ENCODE results near the gene CITED4.

The CITED4 gene

DNA sequence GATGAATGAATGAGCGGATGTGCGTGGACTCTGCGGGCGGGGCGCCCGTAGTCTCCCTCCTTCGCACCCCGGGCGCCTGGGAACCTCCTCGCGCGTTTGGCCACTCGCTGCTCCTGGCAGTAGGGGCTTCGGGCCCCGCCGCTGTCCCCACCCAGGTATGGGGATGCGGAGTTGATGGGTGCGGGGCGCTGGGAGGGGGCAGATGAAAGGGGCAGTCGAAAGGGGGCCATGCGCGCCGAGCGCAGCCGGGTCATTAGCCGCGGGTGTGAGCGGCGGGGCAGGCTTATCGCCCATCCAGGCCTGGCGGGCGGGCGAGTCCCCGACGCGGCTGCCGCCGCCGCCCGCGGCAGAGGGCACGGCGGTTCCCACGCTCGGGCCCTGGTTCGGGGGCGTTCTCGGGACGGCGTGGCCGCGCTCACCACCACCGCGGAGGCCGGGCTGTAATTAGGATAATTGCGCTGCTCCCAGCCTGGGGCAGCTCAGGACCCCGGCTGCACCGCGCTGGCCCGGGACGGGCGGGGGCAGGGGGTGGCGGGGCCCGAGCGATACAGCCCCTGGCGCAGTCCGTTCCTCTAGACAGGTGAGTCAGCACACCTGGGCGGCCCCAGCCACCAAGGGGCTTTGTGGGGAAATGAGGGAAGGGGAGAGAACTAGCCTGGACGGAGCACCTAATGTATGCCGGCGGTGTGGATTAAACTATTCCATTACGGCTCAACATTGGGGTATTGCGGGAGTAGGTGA, 22.1 kb upstream of the CITED4 start:
- no peak for DNase-seq

DNA sequence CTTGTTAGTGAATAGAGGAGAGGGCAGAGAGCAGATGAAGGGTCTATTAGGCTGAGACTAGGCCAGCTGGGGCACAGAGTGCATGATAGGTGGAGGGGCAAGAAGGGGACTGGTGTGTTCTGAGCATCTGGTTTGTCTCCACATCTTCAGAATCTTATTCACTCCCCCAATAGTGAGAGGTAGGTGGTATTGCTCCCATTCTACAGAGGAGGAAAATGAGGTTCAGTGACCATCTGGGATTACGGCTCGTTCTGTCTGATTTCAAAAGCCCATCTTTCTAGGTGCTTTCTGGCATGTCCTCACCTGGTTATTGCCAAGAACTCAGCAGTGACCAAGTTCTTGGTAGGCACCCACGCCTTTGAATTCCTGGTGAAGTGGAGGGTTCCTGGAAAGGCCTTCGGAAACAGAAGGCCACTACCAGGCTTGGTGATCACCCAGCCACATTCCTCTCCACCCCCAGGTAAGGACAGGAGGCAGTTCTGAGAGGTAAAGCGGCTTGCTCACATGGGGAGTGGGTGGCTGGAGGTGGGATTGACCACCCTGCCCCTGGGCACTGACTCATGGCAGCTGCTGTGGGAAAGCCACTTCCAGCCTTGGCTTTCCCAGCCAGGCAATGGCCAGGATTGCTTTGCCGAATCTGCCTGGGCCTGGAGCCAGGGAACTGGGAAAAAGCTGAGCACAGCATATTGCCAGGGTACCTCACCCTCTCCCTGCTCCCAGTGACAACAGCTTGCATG, 18.8 kb upstream of the CITED4 start:
- no peak for DNase-seq

- DNase-seq = no peak
These were observed 17.5 kb upstream of the CITED4 start for GRCh38 chr1:40879482-40880175.

GRCh38 chr1:40878906-40879305, 16.7 kb upstream of the CITED4 start:
- DNase-seq = no peak

DNA sequence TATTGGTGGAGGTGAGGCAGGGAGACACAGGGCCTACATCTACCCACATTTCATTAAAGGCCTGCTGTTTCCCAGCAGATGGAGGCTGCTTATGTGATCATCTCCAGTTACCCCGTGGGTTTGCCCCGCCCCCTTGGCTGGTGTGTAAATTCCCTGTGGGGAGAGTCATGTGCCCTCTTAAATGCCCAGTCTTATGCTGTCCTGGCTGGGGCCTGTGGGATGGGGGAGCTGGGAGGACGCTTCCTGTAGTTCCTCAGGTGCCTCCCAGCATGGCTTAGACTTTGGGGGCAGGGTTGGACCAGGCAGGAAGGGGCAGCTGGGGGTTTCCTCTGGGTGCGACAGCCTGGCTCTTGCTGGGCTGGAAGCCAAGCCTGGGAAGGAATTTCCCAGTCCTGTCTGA, 15.5 kb upstream of the CITED4 start:
- DNase-seq = no peak

GRCh38 chr1:40876891-40877290, 14.7 kb upstream of the CITED4 start:
- no peak for DNase-seq

DNA sequence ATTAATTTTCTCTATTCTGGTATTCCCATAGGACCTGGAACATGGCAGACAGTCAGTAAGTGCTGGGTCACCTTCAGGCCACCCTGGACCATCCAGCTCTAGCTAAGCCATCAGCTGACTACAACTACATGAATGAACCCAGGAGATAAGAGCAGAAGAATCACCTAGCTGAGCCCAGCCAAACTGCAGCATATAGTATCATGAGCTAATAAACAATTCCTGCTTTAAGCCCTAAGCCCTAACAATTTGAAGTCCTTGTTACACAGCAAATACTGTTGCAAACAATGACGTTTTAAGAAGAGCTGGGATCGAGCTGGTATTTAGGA, 14.2 kb upstream of the CITED4 start:
- no peak for DNase-seq

- DNase-seq = no peak
These were observed 11.8 kb upstream of the CITED4 start for GRCh38 chr1:40873863-40874472.

DNA sequence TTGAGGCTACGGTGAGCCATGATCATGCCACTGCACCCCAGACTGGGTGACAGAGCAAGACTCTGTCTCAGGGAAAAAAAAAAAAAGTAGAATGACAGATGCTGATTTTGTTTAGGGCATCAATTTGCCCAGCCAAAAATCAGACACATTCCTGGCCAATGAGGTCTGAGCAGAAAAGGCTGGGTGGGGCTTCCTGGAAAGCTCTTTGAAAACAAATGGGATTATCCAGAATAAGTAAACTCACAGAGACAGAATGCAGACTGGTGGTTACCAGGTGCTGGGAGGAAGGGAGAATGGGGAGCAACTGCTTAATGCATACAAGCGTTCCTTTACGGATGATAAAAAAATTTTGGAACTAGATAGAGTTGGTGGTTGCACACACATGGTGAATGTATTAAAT, 10.1 kb upstream of the CITED4 start:
- DNase-seq = no peak

DNA sequence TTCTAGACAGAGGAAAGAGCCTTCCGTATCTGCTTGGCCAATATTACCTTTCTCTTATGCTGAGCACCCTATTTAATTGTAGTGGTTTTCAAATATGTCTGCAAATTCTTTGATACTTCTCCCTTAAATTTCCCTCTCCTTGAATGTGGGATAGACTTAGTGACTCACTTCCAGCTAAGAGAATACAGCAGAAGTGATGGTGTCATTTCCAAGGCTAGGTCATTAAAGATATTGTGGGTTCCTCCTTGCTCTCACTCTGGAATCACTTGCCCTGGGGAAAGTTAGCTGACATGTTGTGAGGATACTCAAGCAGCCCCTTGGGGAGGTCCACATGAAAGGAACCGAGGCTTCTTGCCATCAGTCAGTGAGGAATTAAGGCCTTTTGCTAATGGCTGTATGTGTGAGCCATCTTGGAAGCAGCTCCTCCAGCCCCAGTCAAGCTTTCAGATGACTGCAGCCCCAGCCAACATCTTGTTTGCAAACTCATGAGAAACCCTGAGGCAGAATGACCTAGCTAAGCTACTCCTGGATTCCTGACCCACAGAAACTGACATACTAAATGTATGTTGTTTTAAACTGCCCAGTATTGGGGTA, 8.1 kb upstream of the CITED4 start:
- no peak for DNase-seq

GRCh38 chr1:40868051-40868723, 6.0 kb upstream of the CITED4 start:
- DNase-seq = no peak

GRCh38 chr1:40861224-40862003, 749 bp downstream of the CITED4 start:
- no peak for DNase-seq

DNA sequence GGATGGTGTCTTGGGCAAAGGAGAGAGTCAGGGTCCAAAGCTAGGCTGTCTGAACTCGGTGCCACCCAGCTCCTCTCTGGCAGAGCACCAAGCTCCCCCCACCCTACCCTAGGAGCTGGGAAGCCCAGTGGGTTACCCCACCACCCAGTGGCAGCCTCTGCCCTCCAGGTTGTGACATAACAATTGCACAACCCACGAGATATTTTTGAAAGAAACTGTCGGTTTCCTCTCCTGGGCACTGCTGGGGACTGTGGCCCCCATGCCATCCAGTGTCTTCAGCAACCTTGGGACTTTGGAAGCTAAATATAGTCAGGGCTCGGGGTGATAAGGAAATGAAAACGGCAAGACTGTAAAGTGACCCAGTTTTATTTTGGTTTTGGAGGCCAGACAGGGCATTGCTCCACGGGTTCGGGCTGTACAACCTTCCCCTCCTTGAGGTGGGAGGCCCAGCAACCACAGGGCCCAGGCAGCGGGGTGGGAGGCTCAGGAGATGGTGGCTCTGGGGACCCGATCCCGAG, 1.4 kb downstream of the CITED4 start:
- DNase-seq = no peak

GRCh38 chr1:40858856-40859416, 3.2 kb downstream of the CITED4 start:
- DNase-seq = no peak

- no peak for DNase-seq
These were observed 4.4 kb downstream of the CITED4 start for GRCh38 chr1:40857737-40858136.

- DNase-seq = no peak
These were observed 5.4 kb downstream of the CITED4 start for GRCh38 chr1:40856656-40857302.

DNA sequence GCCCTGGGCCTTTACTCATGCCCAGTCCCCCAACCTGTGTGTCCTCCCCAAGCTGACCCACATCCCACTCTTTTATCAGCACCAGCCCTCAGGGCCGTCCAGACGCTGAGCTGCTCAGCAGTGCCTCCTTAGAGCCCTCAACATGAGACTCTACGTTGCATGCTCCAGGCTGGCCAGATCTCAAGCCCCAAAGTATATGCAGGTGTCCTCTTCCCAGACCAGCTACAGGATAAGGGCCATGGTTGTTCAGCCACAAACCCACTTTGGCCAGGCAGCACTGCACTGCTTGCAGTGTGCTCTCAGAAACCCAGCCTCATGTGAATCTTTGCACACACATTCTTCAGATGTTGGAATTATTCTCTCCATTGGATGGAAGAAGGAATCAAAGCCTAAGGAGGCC, 6.0 kb downstream of the CITED4 start:
- no peak for DNase-seq

- DNase-seq = no peak
These were observed 6.7 kb downstream of the CITED4 start for GRCh38 chr1:40855513-40855912.

GRCh38 chr1:40853885-40854170, 8.3 kb downstream of the CITED4 start:
- DNase-seq = no peak

GRCh38 chr1:40853113-40853884, 8.9 kb downstream of the CITED4 start:
- no peak for DNase-seq
